IMR-90 (cell line): ENCODE results near the gene ANP32A. TPM values are rescaled to one million over a fixed set of nuclear protein-coding genes. Genes with fewer than 3 reads are reported as not detected.

Experiments
- ATAC-seq: fragments of 200-7000 bp; cut with Tn5 transposase; 2 replicates; pipeline ENCODE4 v1.9.1; 2020; ENCODE audit warnings: low read depth, mild to moderate bottlenecking, moderate library complexity
- BruUV-seq: library from RNA; stranded (reverse); fragments of 400-500 nt; replicated peaks from 2 replicates; lab custom pipeline; 2021; lab: Mats Ljungman, UMichigan
- CTCF ChIA-PET: fragments of 300-600 bp; formaldehyde crosslinking; extraction: SDS; loops from one replicate; lab custom pipeline; 2021; ENCODE audit warnings: antibody characterized with exemption; lab: Yijun Ruan, JAX
- POLR2A ChIA-PET: fragments of 300-600 bp; sonication (Branson Sonifier 250); formaldehyde crosslinking; loops from one replicate; lab custom pipeline; 2022; ENCODE audit warnings: antibody characterized with exemption; ENCODE audit not compliant: unreplicated experiment; lab: Charles Lee
- DNase-seq: peaks from one replicate; pipeline ENCODE4 v3.0.0; 2013
- H2AFZ ChIP-seq: replicated peaks from 2 replicates; pipeline ENCODE3; 2013; ENCODE audit warnings: low read length, mild to moderate bottlenecking; ENCODE audit not compliant: poor library complexity
- H2AK5ac ChIP-seq: 2 replicates; pipeline ENCODE4 v1.6.1; 2013; ENCODE audit warnings: low read depth, low read length, inconsistent platforms
- H2AK9ac ChIP-seq: replicated peaks from 2 replicates; pipeline ENCODE3; 2013; ENCODE audit warnings: mild to moderate bottlenecking, low read depth, low read length, moderate library complexity; ENCODE audit not compliant: poor library complexity
- H2BK120ac ChIP-seq: 2 replicates; pipeline ENCODE4 v1.6.1; 2013; ENCODE audit warnings: low read depth, low read length, inconsistent platforms
- H2BK15ac ChIP-seq: 3 replicates; pipeline ENCODE4 v1.6.1; 2013; ENCODE audit warnings: low read depth, low read length, inconsistent platforms
- H2BK20ac ChIP-seq: 2 replicates; pipeline ENCODE4 v1.6.1; 2013; ENCODE audit warnings: low read depth, mild to moderate bottlenecking, inconsistent platforms, low read length, moderate library complexity
- H2BK5ac ChIP-seq: 2 replicates; pipeline ENCODE4 v1.6.1; 2013; ENCODE audit warnings: mild to moderate bottlenecking, low read depth, low read length, inconsistent platforms; ENCODE audit not compliant: poor library complexity, severe bottlenecking
- H3K14ac ChIP-seq: replicated peaks from 2 replicates; pipeline ENCODE4 v1.6.1; 2013; ENCODE audit warnings: low read depth, low read length, inconsistent platforms
- H3K18ac ChIP-seq: 2 replicates; pipeline ENCODE4 v1.6.1; 2013; ENCODE audit warnings: low read depth, low read length, control low read depth
- H3K23ac ChIP-seq: 2 replicates; pipeline ENCODE4 v1.6.1; 2013; ENCODE audit warnings: low read depth, low read length, inconsistent platforms
- H3K27ac ChIP-seq: 2 replicates; pipeline ENCODE4 v1.5.1; 2013; ENCODE audit warnings: mild to moderate bottlenecking, control low read depth, low read length; ENCODE audit not compliant: insufficient read depth
- H3K27me3 ChIP-seq: 2 replicates; pipeline ENCODE4 v1.6.1; 2013; ENCODE audit warnings: low read length; ENCODE audit not compliant: control insufficient read depth, insufficient read depth
- H3K36me3 ChIP-seq: 2 replicates; pipeline ENCODE4 v1.6.1; 2013; ENCODE audit warnings: low read length, mixed read lengths; ENCODE audit not compliant: control insufficient read depth, insufficient read depth
- H3K4ac ChIP-seq: 2 replicates; pipeline ENCODE4 v1.6.1; 2013; ENCODE audit warnings: low read depth, low read length, inconsistent platforms
- H3K4me1 ChIP-seq: 2 replicates; pipeline ENCODE4 v1.6.1; 2013; ENCODE audit warnings: low read length, mixed read lengths; ENCODE audit not compliant: control insufficient read depth, insufficient read depth
- H3K4me2 ChIP-seq: 2 replicates; pipeline ENCODE4 v1.6.1; 2013; ENCODE audit warnings: low read depth, mild to moderate bottlenecking, control low read depth, low read length, moderate library complexity
- H3K4me3 ChIP-seq: 2 replicates; pipeline ENCODE4 v1.5.1; 2013; ENCODE audit warnings: low read depth, mild to moderate bottlenecking, control low read depth, low read length, moderate library complexity; ENCODE audit not compliant: insufficient read depth
- H3K56ac ChIP-seq: 2 replicates; pipeline ENCODE4 v1.6.1; 2013; ENCODE audit warnings: low read length, inconsistent platforms; ENCODE audit not compliant: insufficient read depth; ENCODE audit errors: extremely low read depth
- H3K79me1 ChIP-seq, 2 experiments: 2 replicates each; pipeline ENCODE4 v1.6.1; 2013; ENCODE audit warnings: low read length in 2 of 2, inconsistent platforms in 1 of 2, low read depth in 1 of 2
- H3K9ac ChIP-seq: 2 replicates; pipeline ENCODE4 v1.6.1; 2013; ENCODE audit warnings: low read depth, low read length, control low read depth
- H3K9me1 ChIP-seq: 2 replicates; pipeline ENCODE4 v1.6.1; 2013; ENCODE audit warnings: low read length, inconsistent platforms; ENCODE audit not compliant: insufficient read depth
- H3K9me3 ChIP-seq: 2 replicates; pipeline ENCODE4 v1.6.1; 2013; ENCODE audit warnings: low read length; ENCODE audit not compliant: control insufficient read depth, insufficient read depth
- H4K20me1 ChIP-seq: 2 replicates; pipeline ENCODE4 v1.6.1; 2013; ENCODE audit warnings: low read length, inconsistent platforms; ENCODE audit not compliant: insufficient read depth
- H4K5ac ChIP-seq: 2 replicates; pipeline ENCODE4 v1.6.1; 2013; ENCODE audit warnings: mild to moderate bottlenecking, low read depth, low read length, control low read depth
- H4K8ac ChIP-seq, 2 experiments: 2 replicates each; pipeline ENCODE4 v1.6.1; 2013; ENCODE audit warnings: low read depth in 2 of 2, low read length in 2 of 2, control low read depth in 1 of 2, inconsistent platforms in 1 of 2
- H4K91ac ChIP-seq: 2 replicates; pipeline ENCODE4 v1.6.1; 2013; ENCODE audit warnings: low read depth, low read length, inconsistent platforms; ENCODE audit not compliant: insufficient read depth
- MXI1 ChIP-seq: IDR thresholded peaks from 2 replicates; pipeline ENCODE4 v1.6.1; 2012; ENCODE audit warnings: low read depth, mild to moderate bottlenecking, low read length, moderate library complexity, borderline replicate concordance
- RAD21 ChIP-seq: IDR thresholded peaks from 2 replicates; pipeline ENCODE4 v1.6.1; 2012; ENCODE audit warnings: low read length, improper control_type of control experiment
- RCOR1 ChIP-seq: IDR thresholded peaks from 2 replicates; pipeline ENCODE4 v1.6.1; 2012; ENCODE audit warnings: mild to moderate bottlenecking, low read length, improper control_type of control experiment; ENCODE audit not compliant: insufficient replicate concordance
- SMC3 ChIP-seq: fragments of 150-350 bp; IDR thresholded peaks from 2 replicates; pipeline ENCODE4 v1.6.1; 2016; ENCODE audit warnings: low read depth, mild to moderate bottlenecking, antibody characterized with exemption, low read length, moderate library complexity
- USF2 ChIP-seq: fragments of 150-350 bp; IDR thresholded peaks from 2 replicates; pipeline ENCODE4 v1.6.1; 2017; ENCODE audit warnings: mild to moderate bottlenecking, antibody characterized with exemption, low read length, low read depth
- WGBS, 2 experiments: methylation state at CpG; one replicate each; pipeline versions ENCODE4 v1.1.5 to v1.1.7; 2013; ENCODE audit warnings: missing lambda C conversion rate in 2 of 2; ENCODE audit not compliant: insufficient read length in 1 of 2; ENCODE audit errors: extremely low coverage in 2 of 2; 5-methylcytosine and 5-hydroxymethylcytosine counted together
- dilution Hi-C: fragments of 300-500 bp; cut with HindIII; formaldehyde crosslinking; loops from one replicate; pipeline ENCODE4 v1.14.3; 2018; ENCODE audit warnings: low sequenced_read_pairs; ENCODE audit not compliant: unreplicated experiment
- in situ Hi-C: fragments of 300-500 bp; cut with MboI; formaldehyde crosslinking; loops from 3 replicates; pipeline ENCODE4 v1.14.3; 2019; ENCODE audit warnings: low sequenced_read_pairs, inconsistent platforms, mixed read lengths
- intact Hi-C: fragments of 100-400 bp; cut with micrococcal nuclease; formaldehyde crosslinking; loops from 2 replicates; pipeline ENCODE4 v1.10.0; 2022
- polyA plus RNA-seq, 3 experiments: library from polyadenylated mRNA; depleted of rRNA; stranded (reverse); fragments of >200 nt; gene quantifications; 2 replicates each; pipeline ENCODE4 v1.2.3, GENCODE V29; 2012; ENCODE audit warnings: low replicate concordance in 1 of 3
- total RNA-seq: library from RNA; depleted of rRNA; stranded (reverse); fragments of >200 nt; gene quantifications from 2 replicates; pipeline ENCODE4 v1.2.3, GENCODE V29; 2012

ANP32A gene
- total and polyA plus RNA-seq, 2 of the 4 experiments (the other 2 are of a cell fraction) = 62.4 to 72.8 TPM

- H2AK9ac ChIP-seq = no peak overlapping the region
- no peak overlapping the region for H3K56ac ChIP-seq
- peaks cover 45% of the 10 kb centered on the region for H3K9me1 ChIP-seq
- in situ Hi-C loops = no loop called here
- no peak overlapping the region for H2BK15ac ChIP-seq
- H2BK5ac ChIP-seq = no peak overlapping the region
- H3K4ac ChIP-seq = no peak overlapping the region
- H3K18ac ChIP-seq = no peak overlapping the region
- H3K9ac ChIP-seq = no peak overlapping the region
- TF ChIP-seq MXI1 = no peak
- no peak for TF ChIP-seq RCOR1
- TF ChIP-seq USF2 = no peak
- no peak for TF ChIP-seq RAD21
- TF ChIP-seq SMC3 = no peak
- 60% methylated on average over 1 of the region's 8 CpGs; no CpG with 5 or more reads in 1 of the 2 experiments for WGBS, 2 experiments
- H4K20me1 ChIP-seq = peaks cover 88% of the 10 kb centered on the region
- no peak overlapping the region for H2BK120ac ChIP-seq
- H3K4me2 ChIP-seq = no peak overlapping the region
- no peak overlapping the region for H4K8ac ChIP-seq
- ChIA-PET POLR2A (no interaction called here), CTCF (no interaction called here)
- H3K4me3 ChIP-seq = no peak overlapping the region
- ATAC-seq (no peak), DNase-seq (no peak)
- H3K4me1 ChIP-seq = peaks cover 19% of the 10 kb centered on the region
- no peak overlapping the region for H4K91ac ChIP-seq
- intact Hi-C loops = loop anchor here (2.0 to 10.0 kb wide), 2 partner anchors 13 to 507 kb away; no protein-coding TSS in a partner anchor
- BruUV-seq = no TSS peak
- peaks cover 62 to 91% of the 10 kb centered on the region in 2 experiments for H3K79me1 ChIP-seq
- H2BK20ac ChIP-seq = no peak overlapping the region
- dilution Hi-C loops = no loop called here
- H3K14ac ChIP-seq = no peak overlapping the region
- no peak overlapping the region for H3K23ac ChIP-seq
- H3K9me3 ChIP-seq = no peaks in the 10 kb centered on the region
- H3K27me3 ChIP-seq = no peaks in the 10 kb centered on the region
- 0 out of 2 replicates have a peak, but pooled peaks cover 1% of the 10 kb centered on the region for H3K36me3 ChIP-seq
- H3K27ac ChIP-seq = no peak overlapping the region
- no peak overlapping the region for H4K5ac ChIP-seq
- H2AFZ ChIP-seq = no peak overlapping the region
- peak overlapping the region; percentile 0; the same call in 1 of the 2 replicates for H2AK5ac ChIP-seq
These were observed 8.6 kb downstream of the ANP32A start for GRCh38 chr15:68812069-68812468.
